ENCODE data around the gene UNC45B. TPM values are rescaled to one million over a fixed set of nuclear protein-coding genes. Genes with fewer than 3 reads are reported as not detected.
"Not testable (repeated sequence)": the region's sequence is repeated elsewhere in the genome, so short reads cannot be mapped to it uniquely, and the experiment has no call there.

Gene UNC45B
- total RNA-seq, 1 donor from 2014 or later = not detected

DNA sequence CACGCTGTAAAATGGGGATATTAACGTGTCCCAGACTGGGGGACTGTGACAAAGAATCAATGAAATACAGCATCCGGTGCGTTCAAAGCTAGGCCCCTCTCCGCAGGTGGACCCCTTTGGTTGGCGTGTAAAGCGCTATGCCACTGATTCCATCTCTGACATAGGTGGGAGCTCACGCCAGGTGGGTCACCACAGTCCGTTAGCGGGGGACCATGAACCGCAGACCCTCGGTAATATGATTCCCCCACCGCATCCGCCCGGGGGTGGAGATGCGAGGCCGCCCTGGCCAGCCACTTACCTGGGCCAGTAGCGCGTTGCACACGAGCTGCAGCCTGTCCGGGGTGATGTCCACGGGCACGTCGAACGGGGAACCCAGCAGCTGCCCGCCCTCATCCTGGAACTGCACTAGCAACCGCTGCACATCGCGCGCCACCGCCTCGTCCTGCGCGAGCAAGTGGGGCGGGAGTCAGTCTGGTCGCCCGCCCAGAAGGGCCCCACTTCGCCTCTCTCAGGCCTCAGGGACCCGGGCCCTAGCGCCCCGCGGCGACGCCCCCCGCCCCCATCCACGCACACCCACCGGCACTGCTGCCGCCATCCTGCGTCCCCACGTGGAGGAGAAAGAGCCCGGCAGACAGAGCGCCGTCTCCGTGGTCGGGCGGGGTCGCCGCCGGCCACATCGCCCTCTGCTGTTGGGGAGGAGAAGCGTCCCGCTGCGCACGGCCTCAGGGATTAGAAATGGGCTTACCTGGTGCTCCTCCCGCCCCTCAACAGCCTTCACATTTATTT is 5.7 kb upstream of the UNC45B start, which contains the start of gene NLE1:
Gene NLE1, minus strand, starts transcription at position 623 of the 786 bp plus-strand sequence. Its CDS starts 28 bp downstream, at position 595.
- peak; percentile 34 for DNase-seq (ENCODE audit: low read depth)

- no peak for DNase-seq (ENCODE audit: low read depth)
Observed at GRCh38 chr17:35142467-35142796, 5.2 kb upstream of the UNC45B start.

DNA sequence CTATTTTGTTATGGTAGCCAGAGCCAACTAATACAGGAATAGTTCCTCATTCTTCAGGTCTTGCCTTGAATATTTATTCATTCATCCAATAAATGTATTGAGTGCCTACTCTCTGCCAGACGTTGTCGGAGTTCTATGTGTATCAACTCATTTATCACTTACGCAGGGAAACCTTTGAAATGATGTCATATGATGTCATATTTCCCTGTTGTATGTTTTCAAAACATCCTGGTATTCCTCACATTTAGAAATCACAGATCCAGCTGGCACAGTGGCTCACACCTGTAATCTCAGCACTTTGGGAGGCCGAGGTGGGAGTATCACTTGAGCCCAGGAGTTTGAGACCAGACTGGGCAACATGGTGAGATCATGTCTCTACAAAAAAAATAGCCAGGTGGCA is 2.8 kb upstream of the UNC45B start:
- DNase-seq (ENCODE audit: low read depth) = no peak

DNA sequence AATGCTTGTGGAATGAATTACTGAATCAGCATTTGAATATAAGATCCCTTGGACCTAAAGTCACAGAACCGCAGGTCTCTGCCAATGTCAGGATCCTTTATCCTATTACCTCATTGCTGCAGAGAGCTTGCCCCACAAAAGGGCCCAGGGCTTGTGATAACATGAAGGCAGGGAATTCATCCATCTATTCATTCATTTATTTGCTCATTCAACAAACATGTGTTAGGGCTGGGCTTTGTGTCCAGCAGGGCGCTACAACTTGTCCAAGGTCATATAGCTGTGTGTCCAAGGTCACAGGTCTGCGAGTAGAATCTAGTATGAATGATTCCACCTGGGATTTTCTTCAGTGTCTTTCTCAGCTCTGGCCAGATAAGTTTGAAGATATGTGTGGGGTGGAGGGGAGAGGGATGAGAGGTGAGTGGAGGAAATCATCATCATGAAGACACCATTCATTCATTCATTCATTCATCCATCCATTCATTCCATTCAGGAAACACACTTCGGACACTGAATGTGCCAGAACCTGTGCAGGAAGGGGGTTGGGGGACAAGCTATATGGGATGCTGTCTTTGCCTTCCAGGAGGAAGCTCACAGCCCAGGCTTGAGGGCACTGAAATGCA is 1.3 kb upstream of the UNC45B start:
- no peak for DNase-seq (ENCODE audit: low read depth)

DNA sequence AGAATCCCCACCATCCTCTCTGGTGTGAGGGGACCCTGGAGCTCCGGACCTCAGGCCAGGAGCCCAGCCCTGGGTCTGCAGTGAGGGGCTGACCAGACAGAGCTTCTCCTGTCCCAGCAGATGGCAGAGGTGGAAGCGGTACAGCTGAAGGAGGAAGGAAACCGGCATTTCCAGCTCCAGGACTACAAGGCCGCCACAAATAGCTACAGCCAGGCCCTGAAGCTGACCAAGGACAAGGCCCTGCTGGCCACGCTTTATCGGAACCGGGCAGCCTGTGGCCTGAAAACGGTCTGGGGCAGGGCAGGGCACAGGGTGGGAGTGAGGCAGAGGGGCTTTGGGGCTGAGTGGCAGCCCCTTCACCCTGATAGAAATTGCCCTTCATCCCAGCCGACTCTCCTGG is 527 bp downstream of the UNC45B start:
- no peak for DNase-seq (ENCODE audit: low read depth)

DNA sequence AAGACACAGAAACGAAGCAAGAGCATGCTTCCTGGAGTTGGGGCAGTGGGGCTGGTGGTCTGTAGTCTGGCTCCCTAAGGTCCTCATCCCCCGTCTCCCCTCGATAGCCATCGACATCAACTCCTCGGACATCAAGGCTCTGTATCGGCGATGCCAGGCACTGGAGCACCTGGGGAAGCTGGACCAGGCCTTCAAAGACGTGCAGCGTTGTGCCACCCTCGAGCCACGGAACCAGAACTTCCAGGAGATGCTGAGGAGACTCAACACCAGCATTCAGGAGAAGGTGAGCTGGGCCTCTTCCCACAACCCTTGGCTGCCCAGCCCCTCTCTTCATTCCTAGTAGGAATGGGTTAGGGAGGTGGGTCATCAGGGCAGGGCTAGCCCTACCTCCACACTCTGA is 2.3 kb downstream of the UNC45B start:
- no peak for DNase-seq (ENCODE audit: low read depth)

GRCh38 chr17:35151080-35151479 is 3.5 kb downstream of the UNC45B start:
- DNase-seq (ENCODE audit: low read depth) = not testable (repeated sequence)

DNA sequence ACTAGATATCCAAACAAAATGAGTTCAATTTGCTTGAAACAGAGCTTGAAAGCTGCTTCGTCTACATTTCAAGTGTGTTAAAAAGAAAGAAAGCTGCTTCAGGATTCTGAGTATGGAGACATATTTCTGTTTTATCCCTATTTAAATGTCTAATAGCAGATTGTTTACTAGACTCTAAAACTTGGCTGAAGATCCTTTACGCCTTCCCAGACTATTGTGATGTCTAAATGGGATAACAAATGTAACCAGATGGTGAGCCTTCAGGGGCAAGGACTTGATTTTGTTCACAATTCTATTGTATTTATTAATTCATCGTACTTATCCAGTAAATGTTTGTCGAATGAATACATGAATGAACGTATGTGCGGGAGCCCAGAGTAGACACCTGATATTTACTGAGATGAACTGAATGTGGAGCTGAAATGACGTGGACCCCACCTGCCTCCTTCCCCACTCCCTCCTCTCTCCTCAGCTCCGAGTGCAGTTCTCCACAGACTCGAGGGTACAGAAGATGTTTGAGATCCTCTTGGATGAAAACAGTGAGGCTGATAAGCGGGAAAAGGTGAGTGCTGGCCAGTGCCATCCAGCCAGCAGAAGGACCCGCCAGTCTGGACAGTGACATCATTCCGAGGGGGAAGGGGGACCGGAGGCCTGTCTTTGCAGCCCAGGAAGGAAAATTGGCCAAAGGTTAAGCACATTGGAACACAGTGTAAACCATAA is 5.0 kb downstream of the UNC45B start:
- DNase-seq (ENCODE audit: low read depth) = no peak

DNA sequence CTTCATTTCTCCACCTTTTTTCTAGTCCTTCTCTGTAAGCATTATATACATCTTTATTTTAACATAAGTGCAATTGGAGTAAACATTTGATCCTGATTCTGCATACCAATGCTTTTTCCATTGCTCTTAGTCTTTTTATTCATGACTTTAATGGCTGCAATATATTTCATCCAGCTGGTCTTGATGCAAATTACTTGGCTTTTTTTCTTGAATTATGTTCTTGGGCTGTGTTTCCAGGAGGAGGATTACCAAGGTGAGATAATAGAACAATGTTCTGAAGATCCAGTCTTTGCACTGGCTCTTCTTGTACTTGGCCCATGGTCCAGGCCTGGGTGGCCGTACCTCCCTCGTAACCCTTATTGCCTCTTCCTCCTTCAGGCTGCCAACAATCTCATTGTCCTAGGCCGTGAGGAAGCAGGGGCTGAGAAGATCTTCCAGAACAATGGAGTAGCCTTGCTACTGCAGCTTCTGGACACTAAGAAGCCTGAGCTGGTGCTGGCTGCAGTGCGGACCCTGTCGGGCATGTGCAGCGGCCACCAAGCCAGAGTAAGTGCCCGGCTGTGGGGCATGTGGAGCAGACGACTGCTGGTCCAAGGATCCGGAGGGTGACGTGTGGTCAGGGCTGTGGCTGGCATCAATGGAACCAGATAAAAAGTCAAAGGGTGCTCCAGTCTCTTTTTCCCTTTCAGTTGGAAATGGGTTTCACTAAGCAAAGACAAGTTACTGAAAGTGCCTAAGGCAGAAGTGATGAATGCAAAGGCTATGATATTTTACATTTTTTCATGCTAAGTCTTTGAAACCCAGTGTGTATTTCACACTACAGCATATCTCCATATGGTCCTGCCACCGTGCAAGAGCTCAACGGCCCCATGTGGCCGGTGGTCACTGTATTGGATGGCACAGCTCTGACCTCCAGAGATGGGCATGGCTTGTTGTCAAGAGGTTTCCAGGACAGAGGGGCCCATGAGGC is 6.9 kb downstream of the UNC45B start:
- DNase-seq (ENCODE audit: low read depth) = no peak

DNA sequence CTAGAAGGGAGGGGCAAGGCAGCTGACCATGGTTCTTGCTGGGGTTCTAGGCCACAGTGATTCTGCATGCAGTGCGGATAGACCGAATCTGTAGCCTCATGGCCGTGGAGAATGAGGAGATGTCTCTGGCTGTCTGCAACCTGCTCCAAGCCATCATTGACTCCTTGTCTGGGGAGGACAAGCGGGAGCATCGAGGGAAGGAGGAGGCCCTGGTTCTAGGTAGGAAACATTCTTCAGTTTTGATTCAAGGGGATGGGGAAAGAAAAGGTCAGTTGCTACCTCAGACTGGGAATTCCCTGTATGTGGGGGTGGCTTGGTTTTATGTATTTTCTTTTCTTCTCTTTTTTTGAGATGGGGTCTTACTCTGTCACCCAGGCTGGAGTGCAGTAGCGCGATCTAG is 7.6 kb downstream of the UNC45B start:
- no peak for DNase-seq (ENCODE audit: low read depth)

DNA sequence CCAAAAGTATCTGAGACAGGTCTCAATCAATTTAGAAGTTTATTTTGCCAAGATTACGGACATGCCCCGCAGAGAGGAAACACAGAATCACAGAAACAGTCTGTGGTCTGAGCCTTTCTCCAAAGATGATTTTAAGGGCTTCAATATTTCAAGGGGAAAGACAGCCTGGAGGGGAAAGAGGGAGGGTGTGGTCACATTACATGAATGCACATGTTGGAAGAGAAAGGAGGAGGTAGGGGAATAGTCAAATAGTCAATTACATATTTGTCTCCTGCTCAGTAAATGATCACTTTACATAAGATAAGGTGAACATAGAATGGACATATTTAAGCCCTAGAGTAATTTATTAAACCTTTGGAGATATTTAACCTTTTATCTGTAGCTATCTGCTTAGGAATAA is 12.3 kb downstream of the UNC45B start:
- DNase-seq (ENCODE audit: low read depth) = no peak

GRCh38 chr17:35160354-35161201 is 13.0 kb downstream of the UNC45B start:
- DNase-seq (ENCODE audit: low read depth) = no peak

DNA sequence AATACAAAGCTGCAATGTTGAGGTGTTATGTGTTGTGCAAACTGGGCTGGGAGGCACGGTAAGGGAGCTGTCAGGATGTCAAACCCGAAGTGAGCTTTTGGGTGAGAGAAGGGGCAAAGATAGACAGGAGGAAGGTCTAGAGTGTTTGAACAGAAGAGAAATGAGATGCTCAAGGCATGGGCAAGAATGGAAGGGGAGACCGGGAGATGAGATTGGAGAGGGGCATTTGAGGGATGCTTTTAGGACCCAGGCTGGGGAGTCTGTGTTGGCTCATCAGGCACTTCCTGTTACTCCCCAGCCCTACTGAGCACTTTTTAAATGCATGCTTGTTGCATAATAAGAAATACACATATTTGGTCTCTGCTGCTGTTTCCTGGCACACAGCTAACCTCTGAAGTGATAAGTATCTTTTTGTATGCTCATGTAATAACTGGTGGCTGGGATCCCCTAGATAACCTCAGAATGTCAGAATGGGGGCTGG is 13.7 kb downstream of the UNC45B start:
- DNase-seq (ENCODE audit: low read depth) = no peak

DNA sequence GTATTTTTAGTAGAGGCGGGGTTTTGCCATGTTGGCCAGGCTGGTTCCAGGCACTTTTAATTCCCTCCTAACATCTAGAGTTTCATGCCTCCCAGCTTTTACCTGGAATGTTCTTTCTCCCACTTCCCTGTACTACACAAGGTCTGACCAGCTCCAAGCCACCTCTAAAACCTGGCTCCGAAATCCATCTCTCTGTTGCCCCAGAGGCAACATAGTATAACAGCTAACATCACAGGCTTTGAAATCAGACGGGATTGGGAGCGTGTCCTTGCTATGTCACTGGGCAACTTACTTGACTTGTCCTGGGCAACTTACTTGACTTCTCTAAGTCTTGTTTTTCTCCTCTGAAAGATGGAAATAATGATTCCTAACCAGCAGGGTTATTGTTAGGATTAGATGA is 15.1 kb downstream of the UNC45B start:
- DNase-seq (ENCODE audit: low read depth) = no peak

DNA sequence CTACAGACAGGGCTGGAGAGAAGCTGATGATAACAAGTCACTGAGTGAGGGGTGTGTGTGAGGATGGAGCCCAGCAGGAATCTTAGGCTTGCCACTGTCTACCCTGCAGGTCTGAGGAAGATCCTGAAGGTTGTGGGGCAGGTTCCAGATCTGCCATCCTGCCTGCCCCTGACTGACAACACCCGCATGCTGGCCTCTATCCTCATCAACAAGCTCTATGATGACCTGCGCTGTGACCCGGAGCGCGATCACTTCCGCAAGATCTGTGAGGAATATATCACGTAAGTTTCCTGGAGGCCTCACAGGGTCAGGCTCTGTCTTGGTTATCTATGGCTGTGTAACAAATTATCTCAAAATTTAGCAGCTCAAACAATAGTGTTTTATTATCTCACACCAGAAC is 16.3 kb downstream of the UNC45B start:
- DNase-seq (ENCODE audit: low read depth) = no peak

GRCh38 chr17:35164716-35165115 is 17.1 kb downstream of the UNC45B start:
- DNase-seq (ENCODE audit: low read depth) = no peak

GRCh38 chr17:35166526-35166925 is 18.9 kb downstream of the UNC45B start:
- no peak for DNase-seq (ENCODE audit: low read depth)

DNA sequence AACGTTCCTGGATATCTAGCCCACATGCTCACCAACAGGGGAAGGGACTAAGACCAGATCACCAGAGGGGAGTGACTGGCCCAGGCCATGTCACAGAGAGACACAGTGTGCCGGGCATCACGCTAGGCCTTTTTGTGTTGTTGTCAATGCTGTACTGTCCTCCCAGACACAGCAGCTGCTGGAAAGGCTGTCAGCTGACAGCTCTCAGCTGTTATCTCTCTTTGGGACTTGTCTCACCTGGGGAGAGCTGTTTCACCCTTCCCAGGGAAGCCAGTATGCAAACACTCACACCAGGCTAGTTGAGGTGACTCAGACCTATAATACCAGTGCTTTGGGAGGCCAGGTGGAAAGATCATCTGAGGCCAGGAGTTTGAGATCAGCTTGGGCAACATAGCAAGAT is 19.4 kb downstream of the UNC45B start:
- DNase-seq (ENCODE audit: low read depth) = no peak

DNA sequence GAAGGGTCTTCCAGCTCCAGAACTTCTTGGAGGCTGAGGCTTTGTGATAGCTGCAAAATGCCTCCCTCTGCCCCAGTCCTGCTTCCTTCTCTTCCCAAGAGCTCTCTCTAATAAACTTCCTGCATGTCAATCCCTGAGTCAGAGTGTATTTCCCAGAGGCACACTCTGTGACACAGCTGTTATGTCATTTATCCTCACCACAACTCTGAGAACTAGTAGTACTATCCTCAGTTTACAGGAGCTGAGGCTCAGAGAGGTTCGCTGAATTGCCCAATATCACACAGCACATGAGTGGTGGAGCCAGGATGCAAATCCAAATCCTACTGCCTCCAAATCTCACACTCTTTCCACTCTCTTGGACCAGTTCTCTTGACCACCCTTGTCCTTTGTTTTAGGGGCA is 20.0 kb downstream of the UNC45B start:
- peak; percentile 16 for DNase-seq (ENCODE audit: low read depth)

GRCh38 chr17:35169835-35170363 is 22.3 kb downstream of the UNC45B start:
- no peak for DNase-seq (ENCODE audit: low read depth)
